Caco-2 (cell line): Measurements from ENCODE around the gene HOXD1. TPM values are rescaled to one million over a fixed set of nuclear protein-coding genes. Genes with fewer than 3 reads are reported as not detected.

Experiments used
- BruUV-seq: library from RNA; stranded (reverse); fragments of 400-500 nt; replicated peaks from 2 replicates; lab custom pipeline; 2021; lab: Mats Ljungman, UMichigan
- CTCF ChIA-PET: fragments of 300-600 bp; sonication (Branson Sonifier 250); formaldehyde crosslinking; loops from one replicate; lab custom pipeline; 2022; ENCODE audit warnings: antibody characterized with exemption; lab: Charles Lee
- POLR2A ChIA-PET: fragments of 300-600 bp; sonication (Branson Sonifier 250); formaldehyde crosslinking; loops from one replicate; lab custom pipeline; 2022; ENCODE audit warnings: antibody characterized with exemption; lab: Charles Lee
- DNase-seq, 2 experiments: peaks; one replicate each; pipeline versions ENCODE4 v3.0.0 to v3.0.0-alpha.2; 2020 to 2022
- H3K27me3 ChIP-seq: replicated peaks from 2 replicates; pipeline ENCODE4 v1.6.0; 2011; ENCODE audit warnings: low read length; ENCODE audit not compliant: control insufficient read depth, insufficient read depth
- H3K36me3 ChIP-seq: 2 replicates; pipeline ENCODE4 v1.5.1; 2011; ENCODE audit warnings: low read length; ENCODE audit not compliant: control insufficient read depth, insufficient read depth
- H3K4me1 ChIP-seq: fragments of 250-450 bp; sonication (Bioruptor Pico); 2 replicates; pipeline ENCODE4 v1.5.1; 2020; ENCODE audit warnings: mild to moderate bottlenecking
- H3K4me3 ChIP-seq: 2 replicates; pipeline ENCODE4 v1.5.1; 2011; ENCODE audit warnings: low read depth, mild to moderate bottlenecking, control low read depth, low read length
- H3K9me3 ChIP-seq: fragments of 250-450 bp; sonication (Bioruptor Pico); 2 replicates; pipeline ENCODE4 v1.5.1; 2020; ENCODE audit warnings: mild to moderate bottlenecking, moderate library complexity
- H3K27ac Mint-ChIP-seq: one replicate; pipeline ENCODE4 v1.8.0; 2022; ENCODE audit warnings: mixed read lengths; ENCODE audit not compliant: unreplicated experiment
- H3K27me3 Mint-ChIP-seq: one replicate; pipeline ENCODE4 v1.8.0; 2022; ENCODE audit warnings: mixed read lengths; ENCODE audit not compliant: insufficient read depth, unreplicated experiment
- H3K36me3 Mint-ChIP-seq: one replicate; pipeline ENCODE4 v1.8.0; 2022; ENCODE audit warnings: mild to moderate bottlenecking, mixed read lengths; ENCODE audit not compliant: insufficient read depth, unreplicated experiment
- H3K4me1 Mint-ChIP-seq: one replicate; pipeline ENCODE4 v1.8.0; 2022; ENCODE audit warnings: low read depth, mixed read lengths; ENCODE audit not compliant: unreplicated experiment
- H3K4me3 Mint-ChIP-seq: one replicate; pipeline ENCODE4 v1.8.0; 2022; ENCODE audit warnings: mild to moderate bottlenecking, moderate library complexity, mixed read lengths; ENCODE audit not compliant: unreplicated experiment
- H3K9me3 Mint-ChIP-seq: one replicate; pipeline ENCODE4 v1.8.0; 2022; ENCODE audit warnings: mixed read lengths; ENCODE audit not compliant: unreplicated experiment
- CTCF ChIP-seq, 2 experiments: fragments of 200-600 bp in 1 of 2; IDR thresholded peaks; 1 replicate in 1 of 2; 2 replicates in 1 of 2; pipeline versions ENCODE4 v1.5.1 to v1.8.0; 2011 to 2022; ENCODE audit warnings: antibody characterized with exemption in 1 of 2, control low read depth in 1 of 2, inconsistent platforms in 1 of 2, low read depth in 1 of 2, low read length in 1 of 2, mild to moderate bottlenecking in 1 of 2, moderate library complexity in 1 of 2; ENCODE audit not compliant: insufficient read depth in 1 of 2, severe bottlenecking in 1 of 2, unreplicated experiment in 1 of 2
- intact Hi-C: fragments of 100-400 bp; cut with micrococcal nuclease; formaldehyde crosslinking; loops from one replicate; pipeline ENCODE4 v1.10.0; 2022; ENCODE audit not compliant: unreplicated experiment
- microRNA-seq: library from miRNA; unstranded; fragments of <30 nt; microRNA quantifications from one replicate; pipeline ENCODE4 v1.2.0, GENCODE V29; 2022
- total RNA-seq: library from RNA; stranded (reverse); gene quantifications from 2 replicates; pipeline ENCODE4 v1.2.3, GENCODE V29; 2022

The HOXD1 gene
- total RNA-seq, 1 experiment from 2014 or later: not detected

GRCh38 chr2:176240301-176240700, 51.8 kb downstream of the HOXD1 start:
- Mint-ChIP-seq H3K4me3 (no peak overlapping the region), H3K27ac (no peak overlapping the region), H3K9me3 (no peaks in the 10 kb centered on the region), H3K4me1 (no peaks in the 10 kb centered on the region), H3K27me3 (peaks cover 20% of the 10 kb centered on the region), H3K36me3 (no peaks in the 10 kb centered on the region)
- ChIA-PET CTCF (no interaction called here), POLR2A (no interaction called here)
- BruUV-seq: no TSS peak
- no peak for TF ChIP-seq CTCF (IDR thresholded peaks at IDR 0.05; ENCODE audit: insufficient read depth in 1 of 2, low read depth in 1 of 2, low read length in 1 of 2, severe bottlenecking in 1 of 2, unreplicated experiment in 1 of 2)
- Histone ChIP-seq H3K36me3 (no peaks in the 10 kb centered on the region), H3K4me3 (no peak overlapping the region), H3K9me3 (no peaks in the 10 kb centered on the region), H3K27me3 (no peaks in the 10 kb centered on the region; the same call in 1 of the 2 replicates), H3K4me1 (no peaks in the 10 kb centered on the region)
- DNase-seq: no peak
- intact Hi-C loops: no loop called here

Small RNA genes within 50 kb of the gene (microRNA-seq; reads per million reads assigned to microRNA genes)
- 646 reads per million, percentile 84 among the genes with 10 or more reads in this experiment for gene MIR10B

Other genes with a start within 250 kb of the HOXD1 start
- gene LNPK, start 186.4 kb upstream of the HOXD1 start, total RNA-seq: 18.1 and 19.1 TPM in 2 replicates
- gene EVX2, start 104.7 kb upstream of the HOXD1 start, total RNA-seq: 0.07 TPM in 1 of 2 replicates, not detected in the other
- gene HOXD13, start 95.9 kb upstream of the HOXD1 start, total RNA-seq: not detected in 2 replicates
- gene HOXD12, start 88.9 kb upstream of the HOXD1 start, total RNA-seq: not detected in 2 replicates
- not detected in 2 replicates for gene HOXD11, start 81.4 kb upstream of the HOXD1 start, total RNA-seq
- gene HOXD10, start 71.9 kb upstream of the HOXD1 start, total RNA-seq: not detected in 2 replicates
- not detected in 2 replicates for gene HOXD9, start 65.9 kb upstream of the HOXD1 start, total RNA-seq
- not detected in 2 replicates for gene HOXD8, start 59.0 kb upstream of the HOXD1 start, total RNA-seq
- 1.00 and 1.2 TPM in 2 replicates for gene HOXD4, start 37.1 kb upstream of the HOXD1 start, total RNA-seq
- gene HOXD3, start 31.4 kb upstream of the HOXD1 start, total RNA-seq: 1.2 and 1.5 TPM in 2 replicates
- 33.3 and 33.7 TPM in 2 replicates for gene MTX2, start 80.8 kb downstream of the HOXD1 start, total RNA-seq